ENCODE results near the gene ETV3.

DNA sequence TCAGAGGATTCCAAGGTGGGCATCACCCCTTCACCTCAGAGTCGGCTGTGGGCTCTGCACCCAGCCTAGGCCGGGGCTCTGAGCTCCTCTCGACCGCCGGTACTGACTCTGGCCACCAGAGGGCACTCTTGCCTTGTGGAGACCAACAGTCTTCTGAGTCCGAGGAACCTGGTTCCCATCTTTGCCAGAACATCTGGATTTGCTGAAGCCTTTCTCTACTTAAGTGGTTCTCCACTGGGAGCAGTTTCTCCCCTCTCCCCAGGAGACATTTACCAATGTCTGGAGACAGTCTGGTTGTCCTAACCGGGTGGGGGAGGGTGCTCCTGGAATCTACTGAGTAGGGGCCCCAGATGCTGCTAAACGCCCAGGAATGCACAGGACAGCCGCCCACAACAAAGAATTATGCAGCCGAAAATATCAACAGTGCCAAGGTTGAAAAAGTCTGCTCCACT is 48.0 kb downstream of the ETV3 start:
- TF ChIP-seq ESRRA (IDR thresholded peaks at IDR 0.05; ENCODE audit: low read length) = no peak
- TF ChIP-seq USF2 (IDR thresholded peaks at IDR 0.05; ENCODE audit: borderline replicate concordance, low read depth, low read length) = no peak
- TF ChIP-seq SUZ12 (IDR thresholded peaks at IDR 0.05; ENCODE audit: unreplicated experiment) = no peak

Data from GM12878 (cell line).